D341Med (cell line): ENCODE data around the gene CROCC2.

Source experiments
- DNase-seq: peaks from one replicate; pipeline ENCODE4 v3.0.0; 2012; ENCODE audit warnings: low spot score

CROCC2 gene

DNA sequence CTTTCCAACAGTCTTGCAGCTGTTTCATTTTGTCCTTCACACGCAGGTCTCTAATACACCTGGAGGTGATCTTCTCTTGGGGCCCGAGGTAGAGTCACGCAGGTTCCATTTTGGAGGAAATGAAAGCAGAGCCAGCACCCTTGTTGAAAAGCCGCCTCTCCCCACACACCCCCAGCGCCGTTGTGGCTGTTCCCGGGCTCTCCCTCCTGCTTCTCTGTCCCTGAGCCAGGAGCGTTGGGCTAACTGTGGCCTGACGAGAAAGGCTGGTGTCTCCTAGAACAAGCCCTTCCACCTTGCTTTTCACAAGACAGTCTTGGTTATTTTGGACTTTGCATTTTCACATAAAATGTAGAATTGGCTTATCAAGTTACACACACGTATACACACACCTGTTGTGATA, 108.6 kb downstream of the CROCC2 start:
- peak; percentile 9 for DNase-seq

DNA sequence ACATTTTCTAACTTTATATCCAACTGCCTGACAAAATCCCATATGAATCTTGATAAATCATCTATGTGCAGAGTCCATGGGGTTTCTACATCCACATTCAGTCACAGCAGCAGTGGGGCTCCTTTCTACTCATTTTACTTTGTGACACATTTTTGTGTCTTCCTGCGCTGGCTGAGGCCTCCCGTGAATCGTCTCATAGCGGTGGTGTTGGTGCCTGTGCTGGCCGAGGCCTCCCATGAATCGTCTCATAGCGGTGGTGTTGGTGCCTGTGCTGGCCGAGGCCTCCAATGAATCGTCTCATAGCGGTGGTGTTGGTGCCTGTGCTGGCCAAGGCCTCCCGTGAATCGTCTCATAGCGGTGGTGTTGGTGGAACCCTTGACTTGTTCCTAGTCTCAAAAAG, 109.3 kb downstream of the CROCC2 start:
- no peak for DNase-seq

DNA sequence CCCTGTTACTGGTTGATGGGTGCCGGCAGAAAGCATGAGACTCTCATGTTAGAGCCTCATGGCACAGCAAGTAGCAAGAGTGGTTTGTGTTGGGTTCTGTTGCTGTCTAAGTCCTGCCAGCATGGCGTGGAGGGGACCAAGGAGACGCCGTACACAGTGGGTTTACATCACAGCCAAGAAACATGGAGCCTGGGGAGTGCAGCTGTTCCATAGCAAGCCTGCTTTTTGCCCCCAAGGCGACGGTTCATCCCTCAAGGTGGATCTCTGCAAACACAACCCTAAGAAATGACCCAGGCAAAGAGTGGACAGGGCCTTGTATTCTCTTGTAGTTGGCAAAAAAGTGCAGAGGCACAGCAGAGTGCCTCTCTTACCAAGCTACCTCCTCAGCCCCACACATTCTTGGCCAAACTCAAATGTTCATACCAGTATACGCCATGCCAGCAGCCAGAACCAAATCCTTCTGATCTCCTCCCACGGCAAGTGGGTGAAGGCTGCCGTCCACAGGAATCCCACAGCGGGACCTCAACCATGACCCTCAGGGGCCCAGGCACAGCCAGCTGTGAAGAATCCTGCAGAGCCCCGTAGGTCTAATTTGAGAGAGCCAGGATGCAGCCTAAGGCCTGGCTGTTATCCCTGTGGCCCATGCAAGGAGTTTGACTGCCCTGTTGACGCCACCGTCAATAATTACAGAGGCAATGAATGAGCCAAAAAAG, 111.2 kb downstream of the CROCC2 start:
- DNase-seq: no peak

DNA sequence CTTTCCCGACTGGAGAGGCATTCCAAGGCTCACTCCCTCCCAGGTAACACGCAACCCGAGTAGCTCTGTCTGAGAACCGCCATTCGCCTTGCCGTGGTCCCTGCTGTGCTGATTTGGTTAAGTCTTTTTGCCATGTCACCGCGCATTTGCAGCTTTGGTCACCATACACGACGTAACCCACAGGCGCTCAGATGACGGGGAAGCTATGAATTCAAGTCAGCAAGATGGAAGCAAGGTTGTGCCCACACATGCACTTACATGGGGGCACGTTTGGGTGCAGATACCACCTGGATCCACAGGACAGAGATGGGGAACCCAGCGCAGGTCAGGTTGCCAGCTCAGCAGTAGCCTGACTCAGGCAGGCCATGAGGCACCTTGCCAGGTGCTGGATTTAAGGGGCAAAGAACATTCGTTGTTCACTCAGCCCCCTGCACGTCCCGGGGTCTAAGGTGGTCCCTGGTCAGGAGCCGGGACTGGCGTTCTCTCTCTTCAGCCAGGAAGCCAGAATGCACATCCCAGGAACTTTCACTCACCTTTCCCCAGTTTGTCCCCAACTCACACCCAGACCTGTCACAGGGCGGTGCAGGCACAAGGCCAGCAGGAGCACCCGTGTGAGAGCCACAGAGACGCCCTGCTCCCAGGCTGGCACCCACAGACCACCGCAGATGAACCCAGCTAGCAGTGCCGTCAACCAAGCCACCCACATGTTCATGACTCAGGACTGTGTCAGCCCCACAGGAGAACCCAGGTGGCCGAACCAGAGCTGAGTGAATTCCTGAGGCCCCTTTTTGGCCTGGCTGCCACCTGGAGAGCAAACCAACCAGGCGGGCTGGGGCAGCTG, 112.1 kb downstream of the CROCC2 start:
- DNase-seq: peak; percentile 6

DNA sequence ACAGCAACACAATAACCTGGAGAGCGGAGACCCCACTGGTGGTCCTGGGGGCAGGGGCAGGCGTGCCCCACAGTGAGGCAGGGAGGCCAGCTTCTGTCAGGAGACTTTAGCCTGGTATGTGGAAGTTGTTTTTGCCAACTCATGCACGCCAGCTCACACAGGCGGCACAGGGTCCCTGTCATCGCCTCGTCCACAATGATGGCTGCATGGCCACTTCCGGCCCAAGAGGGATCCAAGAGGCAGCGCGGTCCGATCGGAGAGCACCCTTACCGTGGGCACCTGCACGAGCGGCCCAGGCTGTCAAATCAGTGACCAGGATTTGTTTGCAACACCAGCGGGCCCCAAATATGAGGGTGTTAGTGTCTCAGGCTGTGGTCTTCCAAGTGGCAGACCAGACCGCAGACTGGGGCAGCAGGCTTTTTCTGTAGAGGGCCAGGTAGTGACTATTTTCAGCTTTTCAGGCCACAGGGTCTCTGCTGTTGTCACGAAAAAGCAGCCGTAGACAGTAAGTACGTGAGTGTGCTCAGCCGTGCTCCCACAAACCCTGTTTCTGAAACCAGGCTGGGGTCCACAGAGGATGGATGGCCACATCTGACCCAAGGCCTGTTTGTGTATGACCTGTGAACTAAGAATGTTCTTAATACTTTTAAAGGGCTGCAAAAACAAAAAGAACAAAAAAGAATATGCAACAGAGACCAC, 113.5 kb downstream of the CROCC2 start:
- DNase-seq: no peak

DNA sequence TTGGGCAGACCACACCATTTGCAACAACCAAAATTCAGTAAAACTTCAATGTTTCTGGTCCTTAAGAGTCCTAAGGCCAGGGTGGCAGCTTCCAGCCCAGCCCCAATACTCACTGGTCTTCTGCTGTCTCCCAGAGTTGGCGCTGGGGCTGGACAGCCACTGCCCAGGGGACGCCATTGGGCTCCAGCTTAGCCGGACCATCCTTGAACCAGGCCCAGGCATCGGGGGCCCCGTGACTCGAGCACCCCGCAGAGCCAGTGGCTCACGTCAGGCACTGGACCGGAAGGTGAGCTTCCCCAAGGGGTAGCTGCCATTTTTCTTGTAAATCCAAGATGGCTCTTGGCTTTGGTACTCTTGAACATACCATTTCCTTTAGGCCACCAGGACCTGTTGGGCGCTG, 114.1 kb downstream of the CROCC2 start:
- DNase-seq: no peak

DNA sequence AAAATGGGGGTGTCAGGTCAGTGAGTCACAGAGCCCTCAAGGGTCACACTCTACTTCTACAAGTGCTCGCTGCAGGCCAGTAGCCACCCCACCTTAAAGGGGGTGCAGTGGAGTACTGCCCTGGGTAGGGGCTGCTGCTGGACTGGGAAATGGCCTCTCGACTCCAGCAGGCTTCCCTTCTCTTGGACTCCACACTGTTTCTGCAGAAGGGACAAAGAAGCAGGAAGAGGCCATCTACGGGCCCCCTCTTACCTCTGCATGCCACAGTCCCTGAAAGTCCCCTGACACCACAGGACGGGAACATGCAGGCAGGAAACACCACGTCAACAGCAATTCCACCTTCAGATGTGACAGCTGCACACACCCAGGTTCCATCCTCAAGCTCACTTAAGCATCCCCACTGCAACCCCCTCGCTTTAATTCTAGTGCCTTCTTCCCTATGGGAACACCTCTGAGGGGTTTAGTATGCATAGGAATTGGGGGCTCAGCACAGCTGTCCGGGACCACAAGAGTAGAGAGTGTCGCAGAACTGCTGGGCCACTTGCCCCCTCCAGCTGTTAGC, 114.6 kb downstream of the CROCC2 start:
- no peak for DNase-seq

DNA sequence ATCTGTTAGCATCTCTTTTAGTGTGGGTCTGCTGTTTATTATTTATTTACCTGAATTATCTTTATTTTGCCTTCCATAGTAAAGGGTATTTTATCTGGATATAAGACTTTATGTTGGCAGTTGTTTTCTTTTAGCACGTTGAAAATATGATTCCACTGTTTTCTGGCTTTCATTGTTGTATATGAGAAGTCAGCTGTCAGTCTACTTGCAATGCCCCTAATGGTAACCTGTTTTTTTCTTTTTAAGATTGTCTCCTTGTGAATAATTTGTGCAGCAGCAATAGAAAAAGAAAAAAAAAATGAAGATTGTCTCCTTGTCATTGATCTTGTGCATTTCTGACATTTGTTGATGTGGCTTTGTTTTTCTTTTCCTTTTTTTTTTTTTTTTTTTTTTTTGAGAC, 119.5 kb downstream of the CROCC2 start:
- DNase-seq: no peak

DNA sequence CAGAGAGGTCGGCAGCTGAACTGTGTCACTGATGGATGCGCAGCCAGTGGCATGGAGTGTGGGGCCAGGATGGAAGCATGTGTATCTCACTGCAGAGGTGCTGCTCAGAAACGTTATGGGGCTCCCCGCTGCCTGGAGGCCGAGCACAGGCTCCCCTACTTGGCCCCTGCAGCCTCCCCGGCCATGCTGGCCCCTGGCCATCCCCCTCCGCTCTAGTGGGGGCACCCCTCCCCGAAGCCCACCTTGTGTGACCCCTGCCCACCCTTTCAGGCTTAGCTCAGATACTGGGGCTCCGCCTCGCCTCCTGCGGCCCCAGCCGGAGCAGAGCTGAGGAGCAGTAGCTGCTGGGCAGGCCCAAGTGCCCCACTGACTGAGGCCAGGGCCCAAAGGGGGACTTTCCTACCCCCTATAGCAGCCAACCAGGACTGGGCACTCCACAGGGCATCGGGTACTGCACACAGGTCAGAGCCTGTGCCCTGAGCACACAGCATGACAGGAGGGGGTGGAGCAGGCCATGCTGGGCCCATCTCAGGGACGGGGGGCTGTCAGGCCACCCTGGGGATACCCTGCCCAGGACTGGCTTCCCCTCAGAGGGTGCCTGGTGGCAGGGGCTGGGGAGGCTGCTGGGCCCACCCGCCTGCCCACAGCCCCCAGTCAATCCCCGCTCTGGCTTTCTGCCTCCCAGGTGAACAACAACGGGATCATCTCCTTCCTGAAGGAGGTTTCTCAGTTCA, 123.6 kb downstream of the CROCC2 start:
- DNase-seq: no peak

DNA sequence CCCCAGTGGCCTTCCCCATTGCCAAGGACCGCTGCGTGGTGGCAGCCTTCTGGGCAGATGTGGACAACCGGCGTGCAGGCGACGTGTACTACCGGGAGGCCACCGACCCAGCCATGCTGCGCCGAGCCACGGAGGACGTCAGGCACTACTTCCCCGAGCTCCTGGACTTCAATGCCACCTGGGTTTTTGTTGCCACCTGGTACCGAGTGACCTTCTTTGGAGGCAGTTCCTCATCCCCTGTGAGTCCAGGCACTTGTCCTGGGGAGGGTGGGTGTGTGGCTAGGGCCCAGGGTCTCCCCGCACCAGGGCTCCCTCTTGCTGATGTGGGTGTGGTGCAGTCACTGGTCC, 124.2 kb downstream of the CROCC2 start:
- DNase-seq: no peak

DNA sequence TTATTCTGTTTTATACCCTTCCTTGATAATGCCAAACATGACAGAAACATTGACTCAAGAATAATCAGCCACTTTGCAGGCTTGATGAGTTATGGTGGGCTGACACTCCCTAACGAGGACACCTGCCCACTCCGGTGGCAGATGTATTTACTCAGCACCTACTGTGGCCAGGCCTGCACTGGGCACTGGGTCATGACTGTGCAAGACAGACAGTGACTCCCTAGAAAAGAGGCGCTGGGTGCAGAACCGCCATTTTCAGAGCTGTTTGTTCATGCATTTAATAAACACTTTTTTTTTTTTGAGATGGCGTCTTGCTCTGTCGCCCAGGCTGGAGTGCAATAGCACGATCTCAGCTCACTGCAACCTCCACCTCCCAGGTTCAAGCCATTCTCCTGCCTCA, 124.7 kb downstream of the CROCC2 start:
- DNase-seq: no peak

DNA sequence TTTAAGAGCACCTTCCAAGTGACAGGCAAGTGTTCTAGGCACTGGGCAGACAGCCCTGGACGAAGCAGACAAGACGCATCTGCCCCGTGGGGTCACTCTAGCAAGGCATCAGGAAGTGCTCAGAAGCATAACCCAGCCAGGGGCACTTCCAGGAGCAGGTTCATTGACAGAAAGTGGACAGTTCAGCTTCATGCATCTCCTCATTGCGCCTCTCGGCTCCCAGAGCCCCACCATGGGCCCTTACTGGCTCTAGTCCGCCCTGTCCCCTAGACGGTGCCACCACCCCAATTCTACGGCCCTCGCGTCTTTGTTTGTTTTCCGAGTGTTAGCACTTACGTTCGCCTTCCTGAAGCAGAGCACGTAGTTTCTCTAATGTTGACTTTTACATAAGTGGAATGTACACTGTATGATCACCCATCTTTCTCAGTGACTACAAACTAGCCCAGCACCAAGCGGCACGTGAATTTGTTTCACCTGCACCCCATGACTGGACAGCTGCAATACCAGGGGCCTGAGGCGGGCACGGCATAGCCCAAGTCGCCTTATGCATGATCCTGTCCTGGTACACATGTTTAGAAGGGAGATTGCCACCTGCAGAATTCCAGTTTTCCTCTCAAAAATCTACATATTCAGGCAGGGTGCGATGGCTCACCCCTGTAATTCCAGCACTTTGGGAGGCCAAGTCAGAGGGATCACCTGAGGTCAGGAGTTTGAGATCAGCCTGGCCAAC, 125.5 kb downstream of the CROCC2 start:
- no peak for DNase-seq

DNA sequence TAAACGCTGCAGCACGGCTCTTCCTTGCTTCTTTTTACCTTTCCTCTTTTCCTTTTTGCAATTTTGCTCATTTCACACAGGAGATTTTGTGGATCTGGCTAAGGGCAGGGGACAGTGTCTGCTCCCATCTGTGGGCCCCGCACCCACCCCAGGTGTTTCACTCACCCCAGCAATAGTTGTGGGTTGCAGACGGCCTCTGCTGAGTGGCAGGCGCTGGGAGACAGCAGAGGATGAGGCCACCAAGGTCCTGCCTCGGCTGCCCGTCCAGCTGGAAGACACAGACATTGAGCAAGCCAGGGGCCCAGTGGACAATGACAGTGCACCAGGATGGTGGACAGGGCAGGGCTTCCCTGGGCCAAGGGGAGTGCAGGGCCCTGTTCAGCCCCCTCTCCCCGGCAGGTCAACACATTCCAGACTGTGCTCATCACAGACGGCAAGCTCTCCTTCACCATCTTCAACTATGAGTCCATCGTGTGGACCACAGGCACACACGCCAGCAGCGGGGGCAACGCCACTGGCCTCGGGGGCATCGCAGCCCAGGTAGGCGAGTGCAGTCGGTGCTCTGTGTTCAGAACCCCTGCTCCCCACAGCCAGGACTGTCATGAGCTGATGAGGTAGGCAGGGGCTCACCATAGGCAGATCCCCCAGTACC, 127.3 kb downstream of the CROCC2 start:
- no peak for DNase-seq

DNA sequence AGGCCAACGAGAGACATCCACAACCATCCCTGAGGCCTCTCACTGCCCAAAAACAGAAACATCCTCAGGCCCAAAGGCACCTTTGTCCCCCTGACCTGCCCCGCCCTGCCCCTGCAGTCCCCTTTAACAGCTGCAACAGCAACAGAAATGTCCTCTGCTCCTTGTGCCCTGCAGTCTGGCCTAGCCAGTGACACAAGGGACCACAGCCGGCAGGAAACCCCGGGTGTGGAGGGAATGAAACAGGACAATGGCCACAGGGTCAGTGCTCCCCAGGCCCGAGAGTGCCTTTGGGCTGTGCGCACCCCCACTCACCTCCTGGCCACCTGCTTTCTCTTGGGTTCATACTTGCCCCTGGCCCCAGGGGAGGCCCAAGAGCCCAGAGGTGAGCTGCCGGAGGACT, 127.9 kb downstream of the CROCC2 start:
- DNase-seq: no peak

DNA sequence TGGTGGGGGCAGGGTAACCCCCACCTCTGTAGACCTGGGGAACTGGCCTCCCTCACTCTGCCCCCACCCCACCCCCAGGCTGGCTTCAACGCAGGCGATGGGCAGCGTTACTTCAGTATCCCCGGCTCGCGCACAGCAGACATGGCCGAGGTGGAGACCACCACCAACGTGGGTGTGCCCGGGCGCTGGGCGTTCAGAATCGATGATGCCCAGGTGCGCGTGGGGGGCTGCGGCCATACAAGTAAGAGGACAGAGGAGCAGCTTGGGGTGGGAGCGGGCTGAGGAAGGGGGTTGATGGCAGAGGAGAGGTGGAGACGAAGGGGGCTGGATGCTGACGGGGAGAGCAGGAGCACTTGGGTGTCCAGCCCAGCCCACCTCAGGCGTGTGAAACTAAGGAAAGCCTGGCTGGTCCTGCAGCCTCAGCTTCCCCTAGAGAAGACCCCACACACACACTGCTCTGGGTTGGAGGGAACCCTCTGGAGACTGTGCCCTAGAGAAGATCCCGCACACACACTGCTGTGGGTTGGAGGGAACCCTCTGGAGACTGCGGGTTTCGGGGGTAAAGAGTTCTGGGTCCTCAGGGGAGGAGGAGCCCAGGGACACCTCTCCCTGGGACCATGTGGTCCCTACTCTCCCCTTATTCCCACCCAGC, 128.5 kb downstream of the CROCC2 start:
- no peak for DNase-seq

DNA sequence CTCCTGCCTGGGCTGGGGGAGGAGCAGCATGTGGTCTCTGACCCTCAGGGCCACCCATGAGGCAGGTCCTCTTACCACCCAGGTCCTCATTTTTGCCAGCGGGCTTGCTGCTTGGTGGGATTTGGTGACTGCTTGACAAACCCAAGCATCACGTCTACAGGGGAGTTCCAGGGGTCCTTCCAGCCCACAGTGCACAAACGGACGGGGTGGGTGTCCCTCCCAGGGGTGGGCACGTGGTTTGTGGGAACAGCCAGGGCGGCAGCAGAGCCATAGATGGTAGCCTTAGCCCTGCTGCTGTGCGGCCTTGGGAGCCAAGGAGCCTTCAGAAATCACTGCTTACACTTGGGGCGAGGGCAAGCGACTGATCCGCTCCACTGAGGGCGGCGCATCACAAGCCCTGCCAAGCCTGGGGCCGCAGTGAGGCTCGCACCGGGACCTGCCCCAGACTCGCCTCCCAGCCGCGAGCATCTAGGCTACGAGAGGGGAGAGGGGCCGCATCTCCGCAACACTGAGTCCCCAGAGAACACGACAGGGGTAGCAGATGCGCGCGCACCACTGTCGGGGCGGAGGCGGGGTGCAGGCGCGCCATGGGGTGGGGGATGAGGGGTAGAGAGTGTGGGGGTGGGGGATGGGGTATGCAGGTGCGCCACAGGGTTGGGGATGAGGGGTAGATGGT, 129.1 kb downstream of the CROCC2 start:
- DNase-seq: no peak

DNA sequence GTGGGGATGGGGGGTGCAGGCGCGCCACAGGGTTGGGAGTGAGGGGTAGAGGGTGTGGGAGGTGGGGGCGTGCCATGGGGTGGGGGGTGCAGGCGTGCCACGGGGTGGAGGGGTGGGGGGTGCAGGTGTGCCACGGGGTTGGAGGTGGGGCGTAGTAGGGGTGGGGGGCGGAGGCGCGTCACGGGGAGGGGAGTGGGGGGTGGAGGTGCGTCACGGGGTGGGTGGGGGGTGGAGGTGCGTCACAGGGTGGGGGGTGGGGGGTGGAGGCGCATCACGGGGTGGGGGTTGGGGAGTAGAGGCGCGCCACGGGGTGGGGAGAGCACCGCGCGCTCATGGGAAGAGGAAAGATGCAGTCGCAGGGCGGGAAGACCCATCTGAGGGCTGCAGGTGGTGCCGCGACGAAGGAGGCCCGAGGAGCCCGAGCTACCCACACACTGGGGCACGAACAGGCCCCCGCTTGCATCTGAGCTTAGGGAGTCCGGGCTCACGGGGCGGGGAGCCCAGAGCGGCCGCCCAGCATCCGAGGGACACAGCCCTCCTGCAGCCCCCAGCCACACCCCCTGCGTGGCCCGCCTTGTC, 129.8 kb downstream of the CROCC2 start:
- DNase-seq: no peak

DNA sequence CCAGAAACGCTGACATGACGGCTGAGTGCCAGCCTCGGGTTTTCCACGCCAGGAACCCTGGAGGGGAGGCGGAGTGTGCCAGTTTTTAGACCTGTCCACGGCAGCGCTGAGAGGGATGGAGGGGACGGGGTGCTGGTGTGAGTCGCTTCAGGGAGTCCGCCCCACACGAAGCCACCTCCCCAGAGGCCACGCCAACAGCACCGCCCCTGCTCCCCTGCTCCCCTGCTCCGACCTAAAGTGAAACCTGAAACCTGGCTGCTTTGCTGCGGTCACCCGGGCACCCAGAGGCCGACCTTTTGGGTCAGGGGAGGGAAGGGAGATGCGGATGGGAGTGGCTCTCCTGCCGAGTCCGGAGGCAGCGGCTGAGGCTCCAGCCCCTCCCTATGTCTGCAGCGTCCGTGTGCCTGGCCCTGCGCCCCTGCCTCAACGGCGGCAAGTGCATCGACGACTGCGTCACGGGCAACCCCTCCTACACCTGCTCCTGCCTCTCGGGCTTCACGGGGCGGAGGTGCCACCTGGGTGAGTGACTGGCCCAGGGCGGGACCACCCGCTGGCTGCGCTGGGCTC, 130.3 kb downstream of the CROCC2 start:
- no peak for DNase-seq

DNA sequence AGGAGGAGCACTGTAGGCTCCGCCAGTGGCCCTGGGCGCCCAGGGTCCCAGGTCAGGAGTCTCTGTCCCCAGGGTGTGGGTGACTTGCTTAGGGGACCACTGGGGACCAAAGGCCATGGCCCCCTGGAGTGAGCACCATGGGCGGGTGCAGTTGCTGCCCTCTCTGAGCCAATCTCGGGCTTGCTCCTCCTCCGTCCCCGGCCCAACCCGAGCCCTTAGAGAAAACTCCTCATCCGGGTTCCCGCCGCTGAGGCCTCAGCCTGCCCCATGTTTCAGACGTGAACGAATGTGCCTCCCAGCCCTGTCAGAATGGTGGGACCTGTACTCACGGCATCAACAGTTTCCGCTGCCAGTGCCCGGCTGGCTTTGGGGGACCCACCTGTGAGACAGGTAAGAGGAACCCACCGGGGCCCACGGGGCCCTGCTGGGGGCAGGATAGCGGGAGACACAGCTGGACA, 130.9 kb downstream of the CROCC2 start:
- no peak for DNase-seq
